ENCODE measurements around the gene ESR2.
A peak's percentile ranks its signal among the peaks of the same experiment; 100 is the strongest.

ESR2 gene

DNA sequence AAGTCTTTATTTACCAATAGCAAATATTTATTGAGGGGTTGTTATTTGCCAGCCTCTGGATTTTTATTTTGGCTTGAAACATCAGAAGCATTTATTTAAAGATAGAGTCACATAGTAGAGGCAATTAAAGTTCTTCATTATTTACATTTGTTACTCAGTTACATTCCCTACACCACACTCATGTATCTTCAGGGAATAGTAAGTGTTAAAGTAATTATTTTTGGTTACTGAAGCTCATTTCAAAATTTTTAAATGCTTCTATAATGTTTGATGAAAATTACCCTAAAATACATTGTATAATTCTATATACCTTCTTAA lies 205.6 kb downstream of the ESR2 start:
- DNase-seq = no peak
- Histone ChIP-seq H3K4me3 (no peak overlapping the region), H3K27me3 (no peaks in the 10 kb centered on the region), H3K36me3 (peaks cover 15 to 49% (median 36%) of the 10 kb centered on the region in 3 donors), H3K9me3 (no peaks in the 10 kb centered on the region), H3K27ac (no peak overlapping the region), H3K4me1 (peaks cover 0 to 15% (median 3%) of the 10 kb centered on the region in 4 donors)
- TF ChIP-seq, protein P1, sequence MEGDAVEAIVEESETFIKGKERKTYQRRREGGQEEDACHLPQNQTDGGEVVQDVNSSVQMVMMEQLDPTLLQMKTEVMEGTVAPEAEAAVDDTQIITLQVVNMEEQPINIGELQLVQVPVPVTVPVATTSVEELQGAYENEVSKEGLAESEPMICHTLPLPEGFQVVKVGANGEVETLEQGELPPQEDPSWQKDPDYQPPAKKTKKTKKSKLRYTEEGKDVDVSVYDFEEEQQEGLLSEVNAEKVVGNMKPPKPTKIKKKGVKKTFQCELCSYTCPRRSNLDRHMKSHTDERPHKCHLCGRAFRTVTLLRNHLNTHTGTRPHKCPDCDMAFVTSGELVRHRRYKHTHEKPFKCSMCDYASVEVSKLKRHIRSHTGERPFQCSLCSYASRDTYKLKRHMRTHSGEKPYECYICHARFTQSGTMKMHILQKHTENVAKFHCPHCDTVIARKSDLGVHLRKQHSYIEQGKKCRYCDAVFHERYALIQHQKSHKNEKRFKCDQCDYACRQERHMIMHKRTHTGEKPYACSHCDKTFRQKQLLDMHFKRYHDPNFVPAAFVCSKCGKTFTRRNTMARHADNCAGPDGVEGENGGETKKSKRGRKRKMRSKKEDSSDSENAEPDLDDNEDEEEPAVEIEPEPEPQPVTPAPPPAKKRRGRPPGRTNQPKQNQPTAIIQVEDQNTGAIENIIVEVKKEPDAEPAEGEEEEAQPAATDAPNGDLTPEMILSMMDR (IDR thresholded peaks at IDR 0.05) = no peak
- intact Hi-C loops (cut with DNase I; ENCODE audit: low total_unique reads) = no loop called here

DNA sequence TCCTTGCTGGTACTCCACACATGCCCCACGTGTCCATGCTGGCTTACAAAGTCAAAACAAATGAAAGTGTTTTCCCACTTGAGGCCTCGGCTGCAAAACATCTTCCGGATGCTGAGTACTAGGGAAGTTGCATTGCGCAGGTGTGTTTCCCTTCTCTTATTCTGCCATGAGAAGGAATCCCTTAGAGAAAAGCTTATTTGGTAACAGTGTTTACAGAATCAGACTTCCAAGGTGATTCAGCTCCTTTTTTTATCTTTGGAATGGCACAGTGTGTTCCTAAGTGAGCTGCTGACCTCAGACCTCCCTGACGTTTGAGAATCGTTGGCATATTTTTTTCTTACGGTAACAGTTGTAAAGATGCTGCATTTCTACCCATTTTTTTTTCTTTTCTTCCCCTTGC lies 211.3 kb downstream of the ESR2 start:
- no peak overlapping the region for H3K4me3 ChIP-seq
- H3K9me3 ChIP-seq = no peaks in the 10 kb centered on the region
- peak overlapping the region; percentile 64 to 89 for H3K27ac ChIP-seq
- H3K27me3 ChIP-seq = no peaks in the 10 kb centered on the region
- DNase-seq = peak; percentile 30 to 73
- TF ChIP-seq, protein P1 (IDR thresholded peaks at IDR 0.05) = no peak
- peaks cover 0 to 31% (median 10%) of the 10 kb centered on the region in 4 donors for H3K4me1 ChIP-seq
- intact Hi-C loops (cut with DNase I; ENCODE audit: low total_unique reads) = no loop called here
- H3K36me3 ChIP-seq = peaks cover 16 to 65% (median 26%) of the 10 kb centered on the region in 3 donors

DNA sequence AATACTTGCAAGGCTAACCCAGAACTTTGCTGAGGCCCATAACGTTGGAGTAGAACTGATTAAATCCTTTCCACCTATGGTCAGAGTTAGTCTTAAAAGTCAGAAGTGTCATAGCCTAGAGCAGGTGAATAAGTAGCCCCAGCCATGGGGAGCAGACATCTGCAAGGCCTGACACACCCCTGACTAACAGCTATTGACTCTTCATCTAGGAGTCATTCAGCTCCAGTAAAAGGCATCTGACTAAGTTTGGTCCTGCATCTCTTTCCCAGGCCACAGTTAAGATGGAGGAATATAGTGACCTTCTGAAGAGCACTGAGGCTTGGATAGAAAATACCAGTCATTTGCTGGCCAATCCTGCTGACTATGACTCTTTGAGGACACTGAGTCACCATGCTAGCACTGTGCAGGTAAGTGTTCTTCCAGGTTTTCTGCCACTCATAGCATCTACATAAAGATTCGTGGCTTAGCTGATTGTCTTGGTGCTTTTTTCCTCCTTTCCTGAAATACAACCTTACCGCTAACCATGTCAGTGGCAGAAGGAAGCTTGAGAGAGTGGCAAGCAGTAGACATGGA lies 212.9 kb downstream of the ESR2 start:
- Histone ChIP-seq H3K36me3 (peaks cover 16 to 61% (median 23%) of the 10 kb centered on the region in 3 donors), H3K4me1 (peaks cover 0 to 31% (median 10%) of the 10 kb centered on the region in 4 donors), H3K27me3 (no peaks in the 10 kb centered on the region), H3K9me3 (no peaks in the 10 kb centered on the region), H3K27ac (peak overlapping the region; percentile 51 to 89), H3K4me3 (no peak overlapping the region)
- DNase-seq = no peak
- intact Hi-C loops (cut with DNase I; ENCODE audit: low total_unique reads) = no loop called here
- TF ChIP-seq, protein P1 (IDR thresholded peaks at IDR 0.05) = no peak

DNA sequence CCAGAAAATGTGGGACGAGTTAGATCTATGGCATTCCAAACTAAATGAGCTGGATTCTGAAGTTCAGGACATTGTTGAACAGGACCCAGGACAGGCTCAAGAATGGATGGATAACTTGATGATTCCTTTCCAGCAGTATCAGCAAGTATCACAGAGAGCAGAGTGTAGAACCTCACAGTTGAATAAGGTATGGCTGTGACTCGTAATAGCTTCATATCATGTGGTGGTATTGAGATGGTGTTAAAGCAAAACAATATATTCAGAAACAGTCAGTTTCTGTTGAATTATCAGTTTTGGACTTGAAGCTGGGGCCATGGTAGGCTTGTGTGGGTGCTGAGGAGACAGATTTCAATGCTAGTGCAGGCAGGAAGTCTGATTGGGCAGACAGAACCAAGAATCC lies 213.7 kb downstream of the ESR2 start:
- no peak for DNase-seq
- H3K36me3 ChIP-seq = peaks cover 16 to 65% (median 23%) of the 10 kb centered on the region in 3 donors
- no peaks in the 10 kb centered on the region for H3K9me3 ChIP-seq
- intact Hi-C loops (cut with DNase I; ENCODE audit: low total_unique reads) = no loop called here
- peak overlapping the region; percentile 51 to 89 for H3K27ac ChIP-seq
- TF ChIP-seq, protein P1 (IDR thresholded peaks at IDR 0.05) = no peak
- H3K4me3 ChIP-seq = no peak overlapping the region
- no peaks in the 10 kb centered on the region for H3K27me3 ChIP-seq
- H3K4me1 ChIP-seq = peaks cover 0 to 31% (median 10%) of the 10 kb centered on the region in 4 donors

DNA sequence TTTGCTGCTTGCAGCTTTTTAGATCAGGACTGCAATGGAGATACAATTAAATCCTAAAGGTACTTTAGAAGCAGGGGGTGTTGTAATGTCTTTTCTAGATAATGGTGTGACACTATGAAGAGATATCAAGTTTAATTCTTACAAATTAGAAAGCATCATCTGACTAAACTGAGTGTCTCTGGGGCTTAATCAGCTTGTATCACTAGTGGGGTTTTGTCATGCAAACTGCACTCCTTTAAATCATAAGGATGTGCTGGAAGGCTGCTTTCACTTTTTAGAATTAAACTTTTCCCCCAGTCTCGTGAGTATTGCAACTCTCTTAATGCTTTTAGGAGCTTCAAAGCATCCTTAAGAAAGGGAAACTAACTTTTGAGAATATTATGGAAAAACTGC lies 218.6 kb downstream of the ESR2 start:
- TF ChIP-seq, protein P1 (IDR thresholded peaks at IDR 0.05) = no peak
- Histone ChIP-seq H3K4me1 (no peaks in the 10 kb centered on the region), H3K27ac (no peak overlapping the region), H3K9me3 (no peaks in the 10 kb centered on the region), H3K36me3 (peaks cover 28 to 74% (median 55%) of the 10 kb centered on the region in 3 donors), H3K27me3 (no peaks in the 10 kb centered on the region), H3K4me3 (no peak overlapping the region)
- intact Hi-C loops (cut with DNase I; ENCODE audit: low total_unique reads) = no loop called here
- no peak for DNase-seq

All from tibial artery (tissue), 4 donors.